RWPE2 (cell line): ENCODE measurements around the gene INSC.

Experiments
- ATAC-seq: fragments of 200-7000 bp; cut with Tn5 transposase; 3 replicates; pipeline ENCODE4 v1.9.1; 2021; ENCODE audit warnings: low read depth
- DNase-seq: peaks from one replicate; pipeline ENCODE4 v3.0.0-alpha.2; 2020; ENCODE audit warnings: low spot score
- H3K27ac ChIP-seq: fragments of 450-650 bp; 2 replicates; pipeline ENCODE4 v1.5.1; 2017; ENCODE audit warnings: mild to moderate bottlenecking; ENCODE audit not compliant: poor library complexity, severe bottlenecking
- H3K27me3 ChIP-seq: fragments of 250-450 bp; sonication (Bioruptor Pico); 2 replicates; pipeline ENCODE4 v1.5.1; 2021; ENCODE audit warnings: mild to moderate bottlenecking, moderate library complexity; ENCODE audit not compliant: insufficient read depth, poor library complexity, severe bottlenecking
- H3K36me3 ChIP-seq: fragments of 250-450 bp; sonication (Bioruptor Pico); 2 replicates; pipeline ENCODE4 v1.5.1; 2020; ENCODE audit warnings: low read depth, mild to moderate bottlenecking, moderate library complexity
- H3K4me1 ChIP-seq: fragments of 250-450 bp; sonication (Bioruptor Pico); 2 replicates; pipeline ENCODE4 v1.5.1; 2021; ENCODE audit warnings: mild to moderate bottlenecking, moderate library complexity; ENCODE audit not compliant: insufficient read depth, poor library complexity, severe bottlenecking
- H3K4me3 ChIP-seq: fragments of 250-450 bp; sonication (Bioruptor Pico); 2 replicates; pipeline ENCODE4 v1.5.1; 2021; ENCODE audit warnings: mild to moderate bottlenecking, moderate library complexity; ENCODE audit not compliant: severe bottlenecking
- H3K9me3 ChIP-seq: fragments of 250-450 bp; sonication (Bioruptor Pico); 2 replicates; pipeline ENCODE4 v1.5.1; 2021; ENCODE audit warnings: mild to moderate bottlenecking, moderate library complexity; ENCODE audit not compliant: severe bottlenecking
- CTCF ChIP-seq: fragments of 450-650 bp; IDR thresholded peaks from one replicate; pipeline ENCODE4 v1.5.1; 2017; ENCODE audit warnings: mild to moderate bottlenecking, moderate library complexity; ENCODE audit not compliant: poor library complexity, severe bottlenecking

INSC gene

GRCh38 chr11:15212876-15213275, 98.2 kb downstream of the INSC start:
- Histone ChIP-seq H3K4me3 (no peak overlapping the region), H3K36me3 (no peaks in the 10 kb centered on the region), H3K9me3 (no peaks in the 10 kb centered on the region), H3K27ac (no peak overlapping the region), H3K4me1 (no peaks in the 10 kb centered on the region), H3K27me3 (no peaks in the 10 kb centered on the region)
- no peak for TF ChIP-seq CTCF
- DNase-seq (no peak), ATAC-seq (no peak)

GRCh38 chr11:15213471-15214231, 98.9 kb downstream of the INSC start:
- Histone ChIP-seq H3K4me3 (no peak overlapping the region), H3K36me3 (no peaks in the 10 kb centered on the region), H3K4me1 (no peaks in the 10 kb centered on the region), H3K9me3 (no peaks in the 10 kb centered on the region), H3K27me3 (no peaks in the 10 kb centered on the region), H3K27ac (no peak overlapping the region)
- no peak for TF ChIP-seq CTCF
- no peak for ATAC-seq
- no peak for DNase-seq

- TF ChIP-seq CTCF = no peak
- no peak overlapping the region for H3K27ac ChIP-seq
Observed at GRCh38 chr11:15215005-15215404, 100.3 kb downstream of the INSC start.

GRCh38 chr11:15216678-15217077, 102.0 kb downstream of the INSC start:
- no peaks in the 10 kb centered on the region for H3K4me1 ChIP-seq
- no peaks in the 10 kb centered on the region for H3K27me3 ChIP-seq
- no peaks in the 10 kb centered on the region for H3K9me3 ChIP-seq
- ATAC-seq (no peak), DNase-seq (no peak)
- no peak overlapping the region for H3K27ac ChIP-seq
- no peak overlapping the region for H3K4me3 ChIP-seq
- peak; percentile 47 for TF ChIP-seq CTCF
- H3K36me3 ChIP-seq = no peaks in the 10 kb centered on the region

More at GRCh38 chr11:15215005-15215404, 100.3 kb downstream of the INSC start:
- ATAC-seq = no peak
- Histone ChIP-seq H3K4me1 (no peaks in the 10 kb centered on the region), H3K9me3 (no peaks in the 10 kb centered on the region), H3K4me3 (no peak overlapping the region), H3K27me3 (no peaks in the 10 kb centered on the region), H3K36me3 (no peaks in the 10 kb centered on the region)
- no peak for DNase-seq

- Histone ChIP-seq H3K9me3 (no peaks in the 10 kb centered on the region), H3K4me3 (no peak overlapping the region), H3K27me3 (no peaks in the 10 kb centered on the region), H3K4me1 (no peaks in the 10 kb centered on the region), H3K36me3 (no peaks in the 10 kb centered on the region), H3K27ac (no peak overlapping the region)
- ATAC-seq = no peak
- no peak for TF ChIP-seq CTCF
- no peak for DNase-seq
Observed at GRCh38 chr11:15217416-15217815, 102.7 kb downstream of the INSC start.
